Uterus (tissue), 2 donors: Measurements from ENCODE around the gene TMEM81.

Experiments
- CTCF ChIP-seq, 4 experiments: fragments of 200-600 bp in 2 of 4; fragments of 450-650 bp in 2 of 4; sonication (generic) in 2 of 4; IDR thresholded peaks; one replicate each; pipeline ENCODE4 v1.5.1; 2016 to 2019; ENCODE audit warnings: antibody characterized with exemption in 4 of 4, mild to moderate bottlenecking in 2 of 4, moderate library complexity in 1 of 4
- POLR2A ChIP-seq, 2 donors: fragments of 450-650 bp; IDR thresholded peaks; one replicate each; pipeline ENCODE4 v1.6.1; 2016; ENCODE audit warnings: antibody characterized with exemption in 2 of 2, mild to moderate bottlenecking in 1 of 2, moderate library complexity in 1 of 2

DNA sequence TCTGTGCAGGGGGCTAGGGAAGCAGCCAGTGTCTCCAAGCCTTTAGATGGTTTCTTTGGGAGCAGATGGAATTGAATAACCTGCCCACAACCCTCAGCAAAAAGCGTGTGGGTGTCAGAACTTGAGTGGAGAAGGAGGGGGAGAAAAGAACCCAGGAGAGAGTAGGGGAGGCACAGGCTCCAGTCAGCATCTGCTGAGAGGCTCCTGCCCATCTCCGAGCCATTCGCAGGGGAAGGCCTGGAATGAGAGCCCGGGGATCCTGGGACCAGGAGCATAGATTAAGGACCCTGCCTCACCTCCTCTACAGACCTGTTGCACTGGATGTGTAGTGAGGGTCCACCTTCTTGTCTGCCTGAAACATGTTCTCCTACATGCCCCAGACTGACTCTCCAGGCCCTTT, 16.3 kb downstream of the TMEM81 start:
- TF ChIP-seq CTCF (IDR thresholded peaks at IDR 0.05) (no peak), POLR2A (IDR thresholded peaks at IDR 0.05) (no peak)
